IMR-90 (cell line): ENCODE results near the gene ARHGAP31. TPM values are rescaled to one million over a fixed set of nuclear protein-coding genes. Genes with fewer than 3 reads are reported as not detected.

ENCODE experiments used
- ATAC-seq: fragments of 200-7000 bp; cut with Tn5 transposase; 2 replicates; pipeline ENCODE4 v1.9.1; 2020; ENCODE audit warnings: low read depth, mild to moderate bottlenecking, moderate library complexity
- BruUV-seq: library from RNA; stranded (reverse); fragments of 400-500 nt; replicated peaks from 2 replicates; lab custom pipeline; 2021; lab: Mats Ljungman, UMichigan
- CTCF ChIA-PET: fragments of 300-600 bp; formaldehyde crosslinking; extraction: SDS; loops from one replicate; lab custom pipeline; 2021; ENCODE audit warnings: antibody characterized with exemption; lab: Yijun Ruan, JAX
- POLR2A ChIA-PET: fragments of 300-600 bp; sonication (Branson Sonifier 250); formaldehyde crosslinking; loops from one replicate; lab custom pipeline; 2022; ENCODE audit warnings: antibody characterized with exemption; ENCODE audit not compliant: unreplicated experiment; lab: Charles Lee
- DNase-seq: peaks from one replicate; pipeline ENCODE4 v3.0.0; 2013
- H2AFZ ChIP-seq: replicated peaks from 2 replicates; pipeline ENCODE3; 2013; ENCODE audit warnings: low read length, mild to moderate bottlenecking; ENCODE audit not compliant: poor library complexity
- H2AK5ac ChIP-seq: 2 replicates; pipeline ENCODE4 v1.6.1; 2013; ENCODE audit warnings: low read depth, low read length, inconsistent platforms
- H2AK9ac ChIP-seq: replicated peaks from 2 replicates; pipeline ENCODE3; 2013; ENCODE audit warnings: mild to moderate bottlenecking, low read depth, low read length, moderate library complexity; ENCODE audit not compliant: poor library complexity
- H2BK120ac ChIP-seq: 2 replicates; pipeline ENCODE4 v1.6.1; 2013; ENCODE audit warnings: low read depth, low read length, inconsistent platforms
- H2BK15ac ChIP-seq: 3 replicates; pipeline ENCODE4 v1.6.1; 2013; ENCODE audit warnings: low read depth, low read length, inconsistent platforms
- H2BK20ac ChIP-seq: 2 replicates; pipeline ENCODE4 v1.6.1; 2013; ENCODE audit warnings: low read depth, mild to moderate bottlenecking, inconsistent platforms, low read length, moderate library complexity
- H2BK5ac ChIP-seq: 2 replicates; pipeline ENCODE4 v1.6.1; 2013; ENCODE audit warnings: mild to moderate bottlenecking, low read depth, low read length, inconsistent platforms; ENCODE audit not compliant: poor library complexity, severe bottlenecking
- H3K14ac ChIP-seq: replicated peaks from 2 replicates; pipeline ENCODE4 v1.6.1; 2013; ENCODE audit warnings: low read depth, low read length, inconsistent platforms
- H3K18ac ChIP-seq: 2 replicates; pipeline ENCODE4 v1.6.1; 2013; ENCODE audit warnings: low read depth, low read length, control low read depth
- H3K23ac ChIP-seq: 2 replicates; pipeline ENCODE4 v1.6.1; 2013; ENCODE audit warnings: low read depth, low read length, inconsistent platforms
- H3K27ac ChIP-seq: 2 replicates; pipeline ENCODE4 v1.5.1; 2013; ENCODE audit warnings: mild to moderate bottlenecking, control low read depth, low read length; ENCODE audit not compliant: insufficient read depth
- H3K27me3 ChIP-seq: 2 replicates; pipeline ENCODE4 v1.6.1; 2013; ENCODE audit warnings: low read length; ENCODE audit not compliant: control insufficient read depth, insufficient read depth
- H3K36me3 ChIP-seq: 2 replicates; pipeline ENCODE4 v1.6.1; 2013; ENCODE audit warnings: low read length, mixed read lengths; ENCODE audit not compliant: control insufficient read depth, insufficient read depth
- H3K4ac ChIP-seq: 2 replicates; pipeline ENCODE4 v1.6.1; 2013; ENCODE audit warnings: low read depth, low read length, inconsistent platforms
- H3K4me1 ChIP-seq: 2 replicates; pipeline ENCODE4 v1.6.1; 2013; ENCODE audit warnings: low read length, mixed read lengths; ENCODE audit not compliant: control insufficient read depth, insufficient read depth
- H3K4me2 ChIP-seq: 2 replicates; pipeline ENCODE4 v1.6.1; 2013; ENCODE audit warnings: low read depth, mild to moderate bottlenecking, control low read depth, low read length, moderate library complexity
- H3K4me3 ChIP-seq: 2 replicates; pipeline ENCODE4 v1.5.1; 2013; ENCODE audit warnings: low read depth, mild to moderate bottlenecking, control low read depth, low read length, moderate library complexity; ENCODE audit not compliant: insufficient read depth
- H3K56ac ChIP-seq: 2 replicates; pipeline ENCODE4 v1.6.1; 2013; ENCODE audit warnings: low read length, inconsistent platforms; ENCODE audit not compliant: insufficient read depth; ENCODE audit errors: extremely low read depth
- H3K79me1 ChIP-seq, 2 experiments: 2 replicates each; pipeline ENCODE4 v1.6.1; 2013; ENCODE audit warnings: low read length in 2 of 2, inconsistent platforms in 1 of 2, low read depth in 1 of 2
- H3K9ac ChIP-seq: 2 replicates; pipeline ENCODE4 v1.6.1; 2013; ENCODE audit warnings: low read depth, low read length, control low read depth
- H3K9me1 ChIP-seq: 2 replicates; pipeline ENCODE4 v1.6.1; 2013; ENCODE audit warnings: low read length, inconsistent platforms; ENCODE audit not compliant: insufficient read depth
- H3K9me3 ChIP-seq: 2 replicates; pipeline ENCODE4 v1.6.1; 2013; ENCODE audit warnings: low read length; ENCODE audit not compliant: control insufficient read depth, insufficient read depth
- H4K20me1 ChIP-seq: 2 replicates; pipeline ENCODE4 v1.6.1; 2013; ENCODE audit warnings: low read length, inconsistent platforms; ENCODE audit not compliant: insufficient read depth
- H4K5ac ChIP-seq: 2 replicates; pipeline ENCODE4 v1.6.1; 2013; ENCODE audit warnings: mild to moderate bottlenecking, low read depth, low read length, control low read depth
- H4K8ac ChIP-seq, 2 experiments: 2 replicates each; pipeline ENCODE4 v1.6.1; 2013; ENCODE audit warnings: low read depth in 2 of 2, low read length in 2 of 2, control low read depth in 1 of 2, inconsistent platforms in 1 of 2
- H4K91ac ChIP-seq: 2 replicates; pipeline ENCODE4 v1.6.1; 2013; ENCODE audit warnings: low read depth, low read length, inconsistent platforms; ENCODE audit not compliant: insufficient read depth
- BHLHE40 ChIP-seq: fragments of 150-350 bp; IDR thresholded peaks from 2 replicates; pipeline ENCODE4 v1.6.1; 2016; ENCODE audit warnings: mild to moderate bottlenecking, low read depth, low read length
- CEBPB ChIP-seq: IDR thresholded peaks from 2 replicates; pipeline ENCODE4 v1.6.1; 2012; ENCODE audit warnings: low read depth, low read length, improper control_type of control experiment
- CHD1 ChIP-seq: IDR thresholded peaks from 2 replicates; pipeline ENCODE4 v1.6.1; 2012; ENCODE audit warnings: low read depth, low read length, improper control_type of control experiment
- CTCF ChIP-seq: conservative IDR thresholded peaks from 2 replicates; pipeline ENCODE4 v1.5.1; 2012; ENCODE audit warnings: mild to moderate bottlenecking, low read depth, low read length, improper control_type of control experiment
- ELK1 ChIP-seq: fragments of 150-350 bp; IDR thresholded peaks from 2 replicates; pipeline ENCODE4 v1.6.1; 2016; ENCODE audit warnings: low read depth, mild to moderate bottlenecking, low read length, moderate library complexity, borderline replicate concordance
- FOS ChIP-seq: fragments of 150-350 bp; IDR thresholded peaks from 2 replicates; pipeline ENCODE4 v1.6.1; 2016; ENCODE audit warnings: low read depth, low read length
- MAFK ChIP-seq: IDR thresholded peaks from 2 replicates; pipeline ENCODE4 v1.6.1; 2012; ENCODE audit warnings: low read depth, low read length, improper control_type of control experiment
- MAZ ChIP-seq: IDR thresholded peaks from 2 replicates; pipeline ENCODE4 v1.6.1; 2012; ENCODE audit warnings: low read depth, mild to moderate bottlenecking, low read length, improper control_type of control experiment, moderate library complexity, borderline replicate concordance
- MXI1 ChIP-seq: IDR thresholded peaks from 2 replicates; pipeline ENCODE4 v1.6.1; 2012; ENCODE audit warnings: low read depth, mild to moderate bottlenecking, low read length, moderate library complexity, borderline replicate concordance
- POLR2A ChIP-seq: IDR thresholded peaks from 2 replicates; pipeline ENCODE4 v1.6.1; 2012; ENCODE audit warnings: mild to moderate bottlenecking, low read depth, low read length
- RAD21 ChIP-seq: IDR thresholded peaks from 2 replicates; pipeline ENCODE4 v1.6.1; 2012; ENCODE audit warnings: low read length, improper control_type of control experiment
- RFX5 ChIP-seq: IDR thresholded peaks from 2 replicates; pipeline ENCODE4 v1.8.0; 2012; ENCODE audit warnings: low read depth, mild to moderate bottlenecking, low read length, moderate library complexity
- SMC3 ChIP-seq: fragments of 150-350 bp; IDR thresholded peaks from 2 replicates; pipeline ENCODE4 v1.6.1; 2016; ENCODE audit warnings: low read depth, mild to moderate bottlenecking, antibody characterized with exemption, low read length, moderate library complexity
- USF2 ChIP-seq: fragments of 150-350 bp; IDR thresholded peaks from 2 replicates; pipeline ENCODE4 v1.6.1; 2017; ENCODE audit warnings: mild to moderate bottlenecking, antibody characterized with exemption, low read length, low read depth
- WGBS, 2 experiments: methylation state at CpG; one replicate each; pipeline versions ENCODE4 v1.1.5 to v1.1.7; 2013; ENCODE audit warnings: missing lambda C conversion rate in 2 of 2; ENCODE audit not compliant: insufficient read length in 1 of 2; ENCODE audit errors: extremely low coverage in 2 of 2; 5-methylcytosine and 5-hydroxymethylcytosine counted together
- dilution Hi-C: fragments of 300-500 bp; cut with HindIII; formaldehyde crosslinking; loops from one replicate; pipeline ENCODE4 v1.14.3; 2018; ENCODE audit warnings: low sequenced_read_pairs; ENCODE audit not compliant: unreplicated experiment
- in situ Hi-C: fragments of 300-500 bp; cut with MboI; formaldehyde crosslinking; loops from 3 replicates; pipeline ENCODE4 v1.14.3; 2019; ENCODE audit warnings: low sequenced_read_pairs, inconsistent platforms, mixed read lengths
- intact Hi-C: fragments of 100-400 bp; cut with micrococcal nuclease; formaldehyde crosslinking; loops from 2 replicates; pipeline ENCODE4 v1.10.0; 2022
- polyA plus RNA-seq, 3 experiments: library from polyadenylated mRNA; depleted of rRNA; stranded (reverse); fragments of >200 nt; gene quantifications; 2 replicates each; pipeline ENCODE4 v1.2.3, GENCODE V29; 2012; ENCODE audit warnings: low replicate concordance in 1 of 3
- total RNA-seq: library from RNA; depleted of rRNA; stranded (reverse); fragments of >200 nt; gene quantifications from 2 replicates; pipeline ENCODE4 v1.2.3, GENCODE V29; 2012

The ARHGAP31 gene
- total and polyA plus RNA-seq, 2 of the 4 experiments (the other 2 are of a cell fraction) = 6.6 to 7.7 TPM

GRCh38 chr3:119340014-119340413 is 45.8 kb downstream of the ARHGAP31 start:
- dilution Hi-C loops = no loop called here
- Histone ChIP-seq H3K23ac (no peak overlapping the region), H3K4me2 (no peak overlapping the region), H3K56ac (no peak overlapping the region), H3K9ac (no peak overlapping the region), H3K36me3 (0 out of 2 replicates have a peak, but pooled peaks cover 3% of the 10 kb centered on the region), H2BK5ac (no peak overlapping the region), H2BK15ac (no peak overlapping the region), H2AK9ac (no peak overlapping the region), H4K8ac (no peak overlapping the region), H3K4me1 (peaks cover 2% of the 10 kb centered on the region; the same call in 1 of the 2 replicates), H3K9me1 (0 out of 2 replicates have a peak, but pooled peaks cover 2% of the 10 kb centered on the region), H4K91ac (no peak overlapping the region), H2BK20ac (no peak overlapping the region), H3K27ac (no peak overlapping the region), H3K14ac (no peak overlapping the region), H2BK120ac (no peak overlapping the region), H3K4me3 (no peak overlapping the region), H3K27me3 (no peaks in the 10 kb centered on the region), H4K20me1 (no peaks in the 10 kb centered on the region), H3K79me1 (peaks cover 16 to 33% of the 10 kb centered on the region in 2 experiments), H3K9me3 (no peaks in the 10 kb centered on the region; the same call in 1 of the 2 replicates), H3K4ac (no peak overlapping the region), H2AFZ (no peak overlapping the region), H3K18ac (no peak overlapping the region), H4K5ac (no peak overlapping the region), H2AK5ac (no peak overlapping the region)
- WGBS, 2 experiments = no CpG with 5 or more reads among the region's 1 CpG
- ChIA-PET CTCF (no interaction called here), POLR2A (no interaction called here)
- TF ChIP-seq MAFK (no peak), CEBPB (no peak), ELK1 (no peak), POLR2A (no peak), CHD1 (no peak), FOS (no peak), BHLHE40 (no peak), USF2 (no peak), CTCF (no peak), RAD21 (no peak), SMC3 (no peak), RFX5 (no peak), MXI1 (no peak), MAZ (no peak)
- BruUV-seq = no TSS peak
- ATAC-seq (no peak), DNase-seq (no peak)
- in situ Hi-C loops = no loop called here
- intact Hi-C loops = no loop called here
